Stimulated activated effector memory CD8-positive, alpha-beta T cell treated with anti-CD3 and anti-CD28 coated beads, Interleukin-12 subunit alpha, Interleukin-12 subunit beta, amount 100 ng/mL, for 72 hours (primary cell): ENCODE data around the gene DENND1A.
"Not testable (repeated sequence)": the region's sequence is repeated elsewhere in the genome, so short reads cannot be mapped to it uniquely, and the experiment has no call there.

Experiments used
- ATAC-seq: fragments of 150-1000 bp; cut with Tn5 transposase; 2 replicates; pipeline ENCODE4 v1.10.0; 2021
- DNase-seq, 2 donors: peaks; one replicate each; pipeline ENCODE4 v3.0.0; 2021 to 2022; ENCODE audit warnings: low spot score in 2 of 2
- H3K27ac Mint-ChIP-seq: one replicate; pipeline ENCODE4 v1.8.0; 2022; ENCODE audit warnings: mild to moderate bottlenecking, mixed read lengths
- H3K36me3 Mint-ChIP-seq: one replicate; pipeline ENCODE4 v1.8.0; 2022; ENCODE audit warnings: mild to moderate bottlenecking, mixed read lengths
- H3K4me1 Mint-ChIP-seq: one replicate; pipeline ENCODE4 v1.8.0; 2022; ENCODE audit warnings: mixed read lengths
- H3K4me3 Mint-ChIP-seq: one replicate; pipeline ENCODE4 v1.8.0; 2022; ENCODE audit warnings: mild to moderate bottlenecking, mixed read lengths
- H3K9me3 Mint-ChIP-seq: one replicate; pipeline ENCODE4 v1.8.0; 2022; ENCODE audit warnings: mixed read lengths

DENND1A gene

DNA sequence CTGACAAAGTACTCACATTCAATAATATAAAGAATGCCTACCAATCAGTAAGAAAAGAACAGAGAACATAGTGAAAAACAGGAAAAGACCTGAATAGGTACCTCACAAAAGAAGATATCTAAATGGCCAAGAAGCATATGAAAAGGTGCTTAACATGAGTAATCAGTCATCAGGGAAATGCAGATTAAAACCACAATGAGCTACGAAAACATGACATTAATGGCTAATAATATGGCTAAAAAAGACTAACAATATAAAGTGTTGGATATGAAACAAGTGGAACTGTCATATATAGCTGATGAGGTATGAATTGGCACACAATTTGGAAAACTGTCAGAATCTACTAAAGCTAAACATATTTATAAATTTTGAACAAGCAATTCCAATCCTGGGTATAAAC, 18.9 kb downstream of the DENND1A start:
- Mint-ChIP-seq H3K27ac (no peak overlapping the region), H3K4me1 (peaks cover 10% of the 10 kb centered on the region), H3K9me3 (no peaks in the 10 kb centered on the region), H3K4me3 (no peak overlapping the region), H3K36me3 (peaks cover 10% of the 10 kb centered on the region)
- DNase-seq (no peak), ATAC-seq (no peak)

DNA sequence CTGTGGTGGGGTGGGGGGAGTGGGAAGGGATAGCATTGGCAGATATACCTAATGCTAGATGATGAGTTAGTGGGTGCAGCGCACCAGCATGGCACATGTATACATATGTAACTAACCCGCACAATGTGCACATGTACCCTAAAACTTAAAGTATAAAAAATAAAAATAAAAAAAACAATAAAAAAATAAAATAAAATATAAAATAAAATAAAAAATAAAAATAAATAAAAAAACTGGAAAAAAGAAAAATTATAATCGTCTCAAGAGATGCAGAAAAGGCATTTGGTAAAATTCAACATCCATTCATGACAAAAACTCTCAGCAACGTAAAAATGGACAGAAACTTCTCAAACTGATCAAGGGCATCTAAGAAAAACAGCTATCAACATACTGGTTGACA, 20.7 kb downstream of the DENND1A start:
- not testable (repeated sequence) for H3K4me1 Mint-ChIP-seq, H3K27ac Mint-ChIP-seq, ATAC-seq, DNase-seq, H3K9me3 Mint-ChIP-seq, H3K4me3 Mint-ChIP-seq
- H3K36me3 Mint-ChIP-seq = peaks cover 10% of the 10 kb centered on the region

DNA sequence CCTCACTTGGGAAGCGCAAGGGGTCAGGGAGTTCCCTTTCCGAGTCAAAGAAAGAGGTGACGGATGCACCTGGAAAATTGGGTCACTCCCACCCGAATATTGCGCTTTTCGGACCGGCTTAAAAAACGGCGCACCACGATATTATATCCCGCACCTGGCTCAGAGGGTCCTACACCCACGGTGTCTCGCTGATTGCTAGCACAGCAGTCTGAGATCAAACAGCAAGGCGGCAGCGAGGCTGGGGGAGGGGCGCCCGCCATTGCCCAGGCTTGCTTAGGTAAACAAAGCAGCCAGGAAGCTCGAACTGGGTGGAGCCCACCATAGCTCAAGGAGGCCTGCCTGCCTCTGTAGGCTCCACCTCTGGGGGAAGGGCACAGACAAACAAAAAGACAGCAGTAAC, 26.4 kb downstream of the DENND1A start:
- not testable (repeated sequence) for H3K27ac Mint-ChIP-seq, H3K9me3 Mint-ChIP-seq, H3K4me3 Mint-ChIP-seq, H3K36me3 Mint-ChIP-seq, ATAC-seq, DNase-seq
- H3K4me1 Mint-ChIP-seq = peaks cover 11% of the 10 kb centered on the region

GRCh38 chr9:123894822-123895221, 35.1 kb downstream of the DENND1A start:
- Mint-ChIP-seq H3K27ac (no peak overlapping the region), H3K4me1 (peaks cover 14% of the 10 kb centered on the region), H3K9me3 (no peaks in the 10 kb centered on the region), H3K4me3 (no peak overlapping the region), H3K36me3 (no peaks in the 10 kb centered on the region)
- DNase-seq (no peak), ATAC-seq (no peak)

DNA sequence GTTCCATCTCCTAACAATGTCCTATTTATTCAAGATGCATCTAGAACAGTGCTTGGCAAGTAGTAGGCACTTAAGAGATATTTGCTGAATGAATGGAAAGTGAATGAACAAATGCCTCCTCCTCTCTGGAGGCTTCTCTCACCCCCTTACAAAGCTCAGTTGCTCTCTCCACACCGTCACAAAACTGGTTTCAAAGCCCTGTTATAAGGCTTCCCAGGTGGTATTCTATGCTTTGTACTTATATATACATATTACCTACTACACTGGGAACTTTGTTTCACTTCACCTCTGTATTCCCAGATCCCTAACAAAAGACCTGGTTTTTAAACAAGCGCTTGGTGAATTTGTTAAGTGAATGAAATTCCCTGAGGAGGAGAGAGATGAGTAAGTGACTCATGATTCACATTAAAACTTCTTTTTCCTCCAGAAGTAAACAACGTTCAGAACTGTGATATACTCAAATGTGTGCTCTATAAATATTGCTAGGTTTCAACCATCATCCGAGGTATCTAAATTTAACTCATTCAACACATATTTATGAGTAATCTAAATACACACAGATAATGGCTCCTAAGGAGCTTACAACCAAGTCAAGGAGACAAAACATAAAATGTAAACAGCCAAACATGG, 36.0 kb downstream of the DENND1A start:
- peak overlapping the region; percentile 43 for H3K27ac Mint-ChIP-seq
- H3K4me3 Mint-ChIP-seq = no peak overlapping the region
- peaks cover 12% of the 10 kb centered on the region for H3K4me1 Mint-ChIP-seq
- H3K9me3 Mint-ChIP-seq = no peaks in the 10 kb centered on the region
- no peak for DNase-seq
- no peak for ATAC-seq
- no peaks in the 10 kb centered on the region for H3K36me3 Mint-ChIP-seq

GRCh38 chr9:123893115-123893514, 36.8 kb downstream of the DENND1A start:
- Mint-ChIP-seq H3K27ac (no peak overlapping the region), H3K4me3 (no peak overlapping the region), H3K9me3 (no peaks in the 10 kb centered on the region), H3K36me3 (no peaks in the 10 kb centered on the region), H3K4me1 (peaks cover 8% of the 10 kb centered on the region)
- ATAC-seq (no peak), DNase-seq (no peak)

DNA sequence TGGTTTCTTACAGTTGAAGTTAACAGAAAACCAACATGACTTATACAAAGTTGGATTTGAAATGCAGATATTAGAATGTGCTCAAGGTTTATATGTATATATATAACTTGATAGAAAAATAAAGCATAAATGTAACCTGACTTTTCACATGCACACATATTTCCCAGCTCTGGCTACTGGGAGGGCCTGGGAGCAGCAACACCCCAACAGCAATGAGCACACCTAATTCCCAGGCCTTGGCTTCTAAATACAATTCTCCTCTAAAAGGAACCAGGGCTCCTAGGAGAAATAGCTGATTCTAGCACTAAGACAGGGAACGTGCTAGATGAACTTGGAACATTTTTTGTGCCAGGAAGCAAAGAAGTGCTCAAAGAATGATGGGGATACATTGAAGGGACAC, 42.1 kb downstream of the DENND1A start:
- Mint-ChIP-seq H3K27ac (no peak overlapping the region), H3K9me3 (no peaks in the 10 kb centered on the region), H3K4me1 (peaks cover 21% of the 10 kb centered on the region), H3K4me3 (no peak overlapping the region), H3K36me3 (no peaks in the 10 kb centered on the region)
- no peak for ATAC-seq
- no peak for DNase-seq

DNA sequence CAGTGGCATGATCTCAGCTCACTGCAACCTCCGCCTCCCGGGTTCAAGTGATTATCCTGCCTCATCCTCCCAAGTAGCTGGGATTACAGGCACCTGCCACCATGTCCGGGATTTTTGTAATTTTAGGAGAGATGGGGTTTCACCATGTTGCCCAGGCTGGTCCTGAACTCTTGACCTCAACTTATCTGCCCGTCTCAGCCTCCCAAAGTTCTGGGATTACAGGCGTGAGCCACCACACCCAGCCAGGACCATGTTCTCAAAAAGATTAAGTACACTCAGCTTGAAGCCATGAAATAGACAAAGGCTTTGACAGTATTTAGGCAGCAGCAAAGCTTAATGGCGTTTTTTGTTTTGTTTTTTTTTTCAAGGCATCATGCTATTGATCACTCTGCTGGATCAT, 44.1 kb downstream of the DENND1A start:
- not testable (repeated sequence) for H3K4me3 Mint-ChIP-seq, H3K27ac Mint-ChIP-seq, H3K9me3 Mint-ChIP-seq, ATAC-seq, DNase-seq, H3K36me3 Mint-ChIP-seq
- H3K4me1 Mint-ChIP-seq = peaks cover 35% of the 10 kb centered on the region

DNA sequence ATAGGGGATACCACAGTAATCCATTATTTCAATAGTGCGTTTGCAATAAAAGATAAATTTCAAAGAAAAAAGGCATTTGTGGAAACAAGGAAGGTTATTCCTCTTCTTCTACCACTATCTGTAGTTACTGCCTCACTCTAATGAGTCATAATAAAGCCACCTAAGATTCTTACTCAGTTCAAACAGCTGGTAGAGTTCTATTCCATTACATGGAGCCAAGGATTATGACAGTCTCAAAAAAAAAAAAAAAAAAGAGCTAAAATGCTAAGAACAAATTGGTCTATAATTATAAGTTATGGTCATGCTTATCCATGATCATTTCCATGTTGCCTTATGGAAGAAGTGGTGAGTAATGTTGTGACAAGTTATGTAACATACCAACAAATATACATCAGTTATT, 46.3 kb downstream of the DENND1A start:
- ATAC-seq (no peak), DNase-seq (no peak)
- no peak overlapping the region for H3K27ac Mint-ChIP-seq
- peaks cover 4% of the 10 kb centered on the region for H3K36me3 Mint-ChIP-seq
- H3K4me3 Mint-ChIP-seq = no peak overlapping the region
- peaks cover 35% of the 10 kb centered on the region for H3K4me1 Mint-ChIP-seq
- no peaks in the 10 kb centered on the region for H3K9me3 Mint-ChIP-seq

- peaks cover 30% of the 10 kb centered on the region for H3K4me1 Mint-ChIP-seq
- H3K36me3 Mint-ChIP-seq = peaks cover 17% of the 10 kb centered on the region
- H3K27ac Mint-ChIP-seq = no peak overlapping the region
- peak; percentile 42 for ATAC-seq
- H3K4me3 Mint-ChIP-seq = no peak overlapping the region
- no peaks in the 10 kb centered on the region for H3K9me3 Mint-ChIP-seq
- no peak for DNase-seq
Observed at GRCh38 chr9:123881604-123882003, 48.3 kb downstream of the DENND1A start.

DNA sequence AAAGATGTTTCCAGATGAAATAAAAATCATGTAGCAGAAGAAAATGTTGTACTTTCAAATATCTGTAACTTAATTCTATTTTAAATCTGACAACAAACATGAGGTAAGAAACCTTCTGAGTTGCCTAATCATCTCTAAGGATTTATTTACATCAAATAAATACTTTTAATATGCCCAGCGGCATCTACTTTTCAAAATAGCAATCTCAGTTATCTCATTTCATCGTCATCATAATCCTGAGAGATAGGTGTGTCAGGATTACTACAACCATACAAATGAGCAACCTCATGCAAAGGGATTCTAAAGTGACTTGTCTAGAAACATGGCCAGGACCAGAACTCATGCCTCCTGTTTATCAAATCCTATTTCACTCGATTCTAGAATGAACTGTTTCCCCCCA, 49.5 kb downstream of the DENND1A start:
- H3K4me1 Mint-ChIP-seq = peaks cover 30% of the 10 kb centered on the region
- H3K27ac Mint-ChIP-seq = no peak overlapping the region
- ATAC-seq (no peak), DNase-seq (no peak)
- H3K4me3 Mint-ChIP-seq = no peak overlapping the region
- H3K9me3 Mint-ChIP-seq = no peaks in the 10 kb centered on the region
- H3K36me3 Mint-ChIP-seq = peaks cover 29% of the 10 kb centered on the region

DNA sequence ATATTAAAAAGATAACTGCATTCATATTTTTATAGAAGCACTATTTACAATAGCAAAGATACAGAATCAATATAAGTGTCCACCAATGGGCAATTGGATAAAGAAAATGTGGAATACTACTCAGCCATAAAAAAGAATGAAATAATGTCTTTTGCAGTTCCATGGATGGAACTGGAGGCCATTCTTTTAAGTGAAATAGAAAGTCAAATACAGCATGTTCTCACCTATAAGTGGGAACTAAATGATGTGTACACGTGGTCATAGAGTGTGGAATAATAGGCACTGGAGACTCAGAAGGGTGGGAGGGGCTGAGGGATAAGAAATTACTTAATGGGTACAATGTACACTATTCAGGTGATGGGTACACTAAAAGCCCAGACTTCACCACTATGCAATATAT, 53.2 kb downstream of the DENND1A start:
- peaks cover 29% of the 10 kb centered on the region for H3K36me3 Mint-ChIP-seq
- no peak overlapping the region for H3K27ac Mint-ChIP-seq
- ATAC-seq (no peak), DNase-seq (no peak)
- no peaks in the 10 kb centered on the region for H3K9me3 Mint-ChIP-seq
- H3K4me1 Mint-ChIP-seq = peaks cover 3% of the 10 kb centered on the region
- H3K4me3 Mint-ChIP-seq = no peak overlapping the region

- Mint-ChIP-seq H3K4me3 (no peak overlapping the region), H3K36me3 (peaks cover 24% of the 10 kb centered on the region), H3K4me1 (peaks cover 3% of the 10 kb centered on the region), H3K9me3 (no peaks in the 10 kb centered on the region), H3K27ac (no peak overlapping the region)
- no peak for ATAC-seq
- DNase-seq = no peak
Observed at GRCh38 chr9:123872710-123873109, 57.2 kb downstream of the DENND1A start.

DNA sequence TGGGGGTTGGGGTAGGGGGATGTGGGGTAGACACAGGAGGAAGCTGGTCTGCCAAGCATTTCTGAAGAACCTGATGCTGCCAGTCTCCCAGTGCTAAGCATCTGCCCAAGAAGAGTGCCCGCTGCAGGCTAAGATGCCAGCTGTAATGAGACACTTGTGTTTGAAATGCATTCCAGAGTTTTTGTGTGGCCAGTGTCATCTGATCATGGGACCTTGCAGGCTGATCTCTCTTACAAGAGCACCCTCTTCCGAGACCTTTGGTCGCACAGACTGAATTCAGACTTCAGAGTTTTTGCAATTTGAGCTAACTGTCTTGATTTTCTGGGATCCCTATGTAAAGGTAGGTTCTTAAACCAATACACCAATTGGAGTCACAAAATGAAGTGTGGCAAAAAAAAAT, 58.1 kb downstream of the DENND1A start:
- no peak overlapping the region for H3K4me3 Mint-ChIP-seq
- DNase-seq (no peak), ATAC-seq (no peak)
- H3K36me3 Mint-ChIP-seq = peaks cover 16% of the 10 kb centered on the region
- peaks cover 11% of the 10 kb centered on the region for H3K4me1 Mint-ChIP-seq
- H3K9me3 Mint-ChIP-seq = no peaks in the 10 kb centered on the region
- no peak overlapping the region for H3K27ac Mint-ChIP-seq

- H3K27ac Mint-ChIP-seq = peak overlapping the region; percentile 53
- H3K9me3 Mint-ChIP-seq = no peaks in the 10 kb centered on the region
- H3K4me3 Mint-ChIP-seq = peak overlapping the region; percentile 1
- ATAC-seq = no peak
- peaks cover 4% of the 10 kb centered on the region for H3K36me3 Mint-ChIP-seq
- peaks cover 11% of the 10 kb centered on the region for H3K4me1 Mint-ChIP-seq
- no peak for DNase-seq
Observed at GRCh38 chr9:123868002-123868401, 61.9 kb downstream of the DENND1A start.

DNA sequence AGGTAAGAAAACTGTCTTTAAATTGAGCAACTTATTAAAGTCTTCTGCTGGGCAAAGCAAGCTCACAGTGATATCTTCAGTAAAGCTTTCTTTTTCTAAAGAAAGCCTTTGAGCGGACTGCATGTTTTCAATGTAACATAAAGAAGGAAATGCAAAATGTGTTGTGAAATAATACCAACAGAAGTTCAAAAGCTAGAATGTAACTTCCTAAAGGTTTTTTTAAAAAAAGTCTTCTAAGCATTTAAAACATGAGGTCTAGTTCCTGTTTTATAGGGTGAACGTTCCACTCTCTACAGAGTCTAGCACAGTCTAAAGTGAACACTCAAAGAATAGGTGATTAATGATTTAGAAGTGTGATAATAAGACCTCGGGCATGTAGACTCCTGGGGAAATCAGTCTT, 62.9 kb downstream of the DENND1A start:
- Mint-ChIP-seq H3K27ac (peak overlapping the region; percentile 53), H3K4me1 (peaks cover 11% of the 10 kb centered on the region), H3K36me3 (peaks cover 4% of the 10 kb centered on the region), H3K4me3 (no peak overlapping the region), H3K9me3 (no peaks in the 10 kb centered on the region)
- DNase-seq (no peak), ATAC-seq (no peak)

DNA sequence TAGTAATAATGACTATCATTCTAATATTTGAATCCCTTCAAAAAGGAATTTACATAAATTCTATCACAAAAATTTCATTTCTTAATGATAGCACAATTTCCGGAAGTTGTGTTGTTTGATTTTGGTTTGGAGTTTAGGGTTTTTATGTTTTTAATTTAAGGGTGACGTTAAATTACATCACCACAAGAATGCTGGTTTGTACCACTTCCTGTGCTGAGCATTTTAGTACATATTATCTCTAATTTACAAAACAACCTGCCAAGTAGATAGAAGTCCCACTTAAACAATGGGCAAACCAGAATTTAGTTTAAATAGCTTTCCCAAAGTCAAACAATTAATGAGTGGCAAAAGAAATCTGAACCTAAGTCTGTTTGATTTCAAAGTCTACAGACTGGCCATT, 63.4 kb downstream of the DENND1A start:
- H3K27ac Mint-ChIP-seq = peak overlapping the region; percentile 53
- peaks cover 11% of the 10 kb centered on the region for H3K4me1 Mint-ChIP-seq
- H3K36me3 Mint-ChIP-seq = peaks cover 4% of the 10 kb centered on the region
- no peak for ATAC-seq
- H3K9me3 Mint-ChIP-seq = no peaks in the 10 kb centered on the region
- no peak overlapping the region for H3K4me3 Mint-ChIP-seq
- DNase-seq = no peak
